HepG2 (cell line): ENCODE results near the gene ATP13A3. TPM values are rescaled to one million over a fixed set of nuclear protein-coding genes. Genes with fewer than 3 reads are reported as not detected.

Source experiments
- ATAC-seq: fragments of 200-7000 bp; cut with Tn5 transposase; 3 replicates; pipeline ENCODE4 v1.9.1; 2020; ENCODE audit warnings: mild to moderate bottlenecking, moderate library complexity
- BruUV-seq: library from RNA; stranded (reverse); fragments of 400-500 nt; replicated peaks from 2 replicates; lab custom pipeline; 2021; lab: Mats Ljungman, UMichigan
- CTCF ChIA-PET: fragments of 300-600 bp; formaldehyde crosslinking; extraction: SDS; loops from one replicate; lab custom pipeline; 2021; ENCODE audit warnings: low total read pairs, inconsistent platforms, low intra/inter-chr PET ratio; lab: Yijun Ruan, JAX
- POLR2A ChIA-PET: fragments of 350-600 bp; sonication (Branson Sonifier 250); formaldehyde crosslinking; loops from one replicate; lab custom pipeline; 2020; ENCODE audit warnings: antibody characterized with exemption, inconsistent platforms; lab: Yijun Ruan, JAX
- DNase-seq: peaks from one replicate; pipeline ENCODE4 v3.0.0-alpha.2; 2015; ENCODE audit warnings: low spot score
- FAIRE-seq: peaks from 3 replicates; lab custom pipeline; 2011; peaks lifted over from hg19 to GRCh38; lab: Jason Lieb, UNC
- H2AFZ ChIP-seq: one replicate; pipeline ENCODE4 v1.6.1; 2011; ENCODE audit warnings: low read length, inconsistent platforms
- H3K27ac ChIP-seq: fragments of 300-600 bp; 3 replicates; pipeline ENCODE4 v1.8.0; 2011; ENCODE audit warnings: mixed run types, mild to moderate bottlenecking, mixed read lengths, low read length, inconsistent platforms; ENCODE audit not compliant: insufficient read depth; ENCODE audit errors: extremely low read length
- H3K27me3 ChIP-seq, 2 experiments: fragments of 200-600 bp in 1 of 2; 2 replicates in 1 of 2; 3 replicates in 1 of 2; pipeline versions ENCODE4 v1.6.0 to v1.8.0; 2011; ENCODE audit warnings: low read length in 2 of 2, mild to moderate bottlenecking in 2 of 2, moderate library complexity in 2 of 2, inconsistent platforms in 1 of 2; ENCODE audit not compliant: insufficient read depth in 2 of 2, control insufficient read depth in 1 of 2
- H3K36me3 ChIP-seq, 2 experiments: fragments of 200-600 bp in 1 of 2; replicated peaks in 1 of 2; 2 replicates in 1 of 2; 3 replicates in 1 of 2; pipeline versions ENCODE4 v1.5.1 to v1.8.0; 2011; ENCODE audit warnings: low read length in 2 of 2, inconsistent platforms in 1 of 2; ENCODE audit not compliant: insufficient read depth in 2 of 2, control insufficient read depth in 1 of 2
- H3K4me1 ChIP-seq: 2 replicates; pipeline ENCODE4 v1.5.1; 2012; ENCODE audit warnings: low read length, inconsistent platforms; ENCODE audit not compliant: insufficient read depth
- H3K4me2 ChIP-seq: 2 replicates; pipeline ENCODE4 v1.6.0; 2011; ENCODE audit warnings: low read depth, low read length, inconsistent platforms
- H3K4me3 ChIP-seq, 3 experiments: fragments of 200-600 bp in 1 of 3; sonication (generic), shearing (Covaris generic) in 1 of 3; replicated peaks in 1 of 3; 2 replicates each; pipeline ENCODE4 v1.5.1; 2011 to 2016; ENCODE audit warnings: low read length in 3 of 3, inconsistent platforms in 2 of 3, low read depth in 2 of 3, mild to moderate bottlenecking in 2 of 3, control low read depth in 1 of 3, mixed read lengths in 1 of 3; ENCODE audit not compliant: insufficient read depth in 1 of 3
- H3K79me2 ChIP-seq: one replicate; pipeline ENCODE4 v1.6.1; 2011; ENCODE audit warnings: low read length, inconsistent platforms; ENCODE audit not compliant: insufficient read depth
- H3K9ac ChIP-seq: 2 replicates; pipeline ENCODE4 v1.6.0; 2011; ENCODE audit warnings: mild to moderate bottlenecking, low read depth, low read length, inconsistent platforms; ENCODE audit not compliant: insufficient read depth
- H3K9me3 ChIP-seq: 2 replicates; pipeline ENCODE4 v1.5.1; 2012; ENCODE audit warnings: mild to moderate bottlenecking, low read length
- H4K20me1 ChIP-seq: 2 replicates; pipeline ENCODE4 v1.6.0; 2011; ENCODE audit warnings: inconsistent platforms, mild to moderate bottlenecking, low read length, moderate library complexity; ENCODE audit not compliant: insufficient read depth
- FOXO4 ChIP-seq: sonication (generic); formaldehyde crosslinking; conservative IDR thresholded peaks from 2 replicates; pipeline ENCODE4 v1.8.1; 2023; ENCODE audit warnings: missing genetic modification reagents
- HOXA7 ChIP-seq: sonication (generic); formaldehyde crosslinking; IDR thresholded peaks from 2 replicates; pipeline ENCODE4 v1.8.1; 2022; ENCODE audit warnings: mild to moderate bottlenecking, missing genetic modification reagents, moderate library complexity
- SOX6 ChIP-seq, 2 experiments: fragments of 450-650 bp in 1 of 2; sonication (generic) in 1 of 2; formaldehyde crosslinking in 1 of 2; IDR thresholded peaks; 2 replicates each; pipeline versions ENCODE4 v1.4.0 to v1.6.1; 2017 to 2020; ENCODE audit warnings: antibody characterized with exemption in 1 of 2, mild to moderate bottlenecking in 1 of 2, missing genetic modification reagents in 1 of 2
- SP140L ChIP-seq: sonication (generic); formaldehyde crosslinking; IDR thresholded peaks from 2 replicates; pipeline ENCODE4 v1.4.0; 2020; ENCODE audit warnings: missing genetic modification reagents, borderline replicate concordance
- YY1 ChIP-seq: IDR thresholded peaks from 2 replicates; pipeline ENCODE4 v1.6.1; 2011; ENCODE audit warnings: low read length, low read depth, moderate library complexity, mild to moderate bottlenecking; ENCODE audit not compliant: insufficient read depth, insufficient replicate concordance
- ZNF263 ChIP-seq: sonication (generic); formaldehyde crosslinking; IDR thresholded peaks from 2 replicates; pipeline ENCODE4 v1.4.0; 2020; ENCODE audit warnings: missing genetic modification reagents
- ZNF644 ChIP-seq: IDR thresholded peaks from 2 replicates; pipeline ENCODE4 v1.6.1; 2016; ENCODE audit warnings: low read depth
- ZNF720 ChIP-seq: sonication (generic); formaldehyde crosslinking; IDR thresholded peaks from 2 replicates; pipeline ENCODE4 v1.4.0; 2020; ENCODE audit warnings: missing genetic modification reagents
- ZUFSP ChIP-seq: sonication (generic); formaldehyde crosslinking; IDR thresholded peaks from 2 replicates; pipeline ENCODE4 v1.9.0; 2021; ENCODE audit warnings: missing genetic modification reagents, mild to moderate bottlenecking, borderline replicate concordance
- WGBS: methylation state at CpG from one replicate; pipeline ENCODE4 v1.1.6; 2017; ENCODE audit warnings: low lambda C conversion rate; 5-methylcytosine and 5-hydroxymethylcytosine counted together
- in situ Hi-C: cut with HindIII; loops from 2 replicates; pipeline ENCODE4 v1.10.0; 2017; ENCODE audit warnings: low pct_unique_long_range_greater_than_20kb; ENCODE audit not compliant: extremely low pct_ligation_motif_present
- intact Hi-C: fragments of 100-400 bp; cut with micrococcal nuclease; formaldehyde crosslinking; loops from one replicate; pipeline ENCODE4 v1.10.0; 2022; ENCODE audit not compliant: unreplicated experiment
- polyA plus RNA-seq, 8 experiments: library from polyadenylated mRNA; depleted of rRNA in 3 of 8; stranded (reverse) in 7 of 8; unstranded in 1 of 8; fragments of >200 nt; fragmentation: Illumina TruSeq in 4 of 8; extraction: Trizol in 4 of 8; gene quantifications; 2 replicates each; pipeline versions ENCODE4 v1.2.1 to v1.2.3, GENCODE V29; 2011 to 2016; ENCODE audit warnings: low read depth in 4 of 8, missing spikeins in 1 of 8, mixed read lengths in 1 of 8; ENCODE audit not compliant: insufficient read depth in 1 of 8
- total RNA-seq, 5 experiments: library from RNA; depleted of rRNA; stranded (reverse); fragments of >200 nt; fragmentation: Illumina TruSeq; extraction: Trizol; gene quantifications; 2 replicates each; pipeline ENCODE4 v1.2.3, GENCODE V29; 2016; ENCODE audit warnings: low read depth in 1 of 5
- TF ChIP-seq, protein P1 (sequence below): sonication (generic); formaldehyde crosslinking; conservative IDR thresholded peaks from 2 replicates; pipeline ENCODE4 v1.4.0; 2020; ENCODE audit warnings: missing genetic modification reagents
- TF ChIP-seq, protein P2 (sequence below): sonication (generic); formaldehyde crosslinking; IDR thresholded peaks from 2 replicates; pipeline ENCODE4 v1.4.0; 2020; ENCODE audit warnings: mild to moderate bottlenecking, missing genetic modification reagents
- TF ChIP-seq, protein P3 (sequence below): sonication (generic); formaldehyde crosslinking; IDR thresholded peaks from 2 replicates; pipeline ENCODE4 v1.4.0; 2020; ENCODE audit warnings: missing genetic modification reagents, borderline replicate concordance

ATP13A3 gene
- total and polyA plus RNA-seq, 2 of the 13 experiments (the other 11 are each of a cell fraction or from before 2014, with no cell fraction given): 44.9 to 80.8 TPM

- Histone ChIP-seq H3K27me3 (no peaks in the 10 kb centered on the region), H3K27ac (no peak overlapping the region), H3K4me1 (peaks cover 68% of the 10 kb centered on the region), H2AFZ (no peak overlapping the region), H3K4me3 (no peak overlapping the region), H3K79me2 (peaks cover 98% of the 10 kb centered on the region), H3K9me3 (no peaks in the 10 kb centered on the region), H3K36me3 (peaks cover 3 to 26% of the 10 kb centered on the region in 2 experiments; a peak in 3 of 5 replicates), H3K4me2 (no peak overlapping the region), H3K9ac (no peak overlapping the region), H4K20me1 (peaks cover 57% of the 10 kb centered on the region)
- ChIA-PET CTCF (no interaction called here), POLR2A (no interaction called here)
- DNase-seq (no peak), FAIRE-seq (no peak), ATAC-seq (no peak)
- no TSS peak for BruUV-seq
- in situ Hi-C loops (loop anchor here (5.0 kb wide), 1 partner anchor 98 kb away; no protein-coding TSS in a partner anchor), intact Hi-C loops (no loop called here)
- whole genome bisulfite sequencing: 94% methylated on average over 7 of the region's 7 CpGs
- no peak for TF ChIP-seq FOXO4 (CRISPR knock-in tag)
- TF ChIP-seq ZNF720 (CRISPR knock-in tag): no peak
- no peak for TF ChIP-seq YY1
- TF ChIP-seq SP140L: no peak
- TF ChIP-seq HOXA7 (CRISPR knock-in tag): no peak
- TF ChIP-seq, protein P1, sequence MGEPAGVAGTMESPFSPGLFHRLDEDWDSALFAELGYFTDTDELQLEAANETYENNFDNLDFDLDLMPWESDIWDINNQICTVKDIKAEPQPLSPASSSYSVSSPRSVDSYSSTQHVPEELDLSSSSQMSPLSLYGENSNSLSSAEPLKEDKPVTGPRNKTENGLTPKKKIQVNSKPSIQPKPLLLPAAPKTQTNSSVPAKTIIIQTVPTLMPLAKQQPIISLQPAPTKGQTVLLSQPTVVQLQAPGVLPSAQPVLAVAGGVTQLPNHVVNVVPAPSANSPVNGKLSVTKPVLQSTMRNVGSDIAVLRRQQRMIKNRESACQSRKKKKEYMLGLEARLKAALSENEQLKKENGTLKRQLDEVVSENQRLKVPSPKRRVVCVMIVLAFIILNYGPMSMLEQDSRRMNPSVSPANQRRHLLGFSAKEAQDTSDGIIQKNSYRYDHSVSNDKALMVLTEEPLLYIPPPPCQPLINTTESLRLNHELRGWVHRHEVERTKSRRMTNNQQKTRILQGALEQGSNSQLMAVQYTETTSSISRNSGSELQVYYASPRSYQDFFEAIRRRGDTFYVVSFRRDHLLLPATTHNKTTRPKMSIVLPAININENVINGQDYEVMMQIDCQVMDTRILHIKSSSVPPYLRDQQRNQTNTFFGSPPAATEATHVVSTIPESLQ (CRISPR knock-in tag): no peak
- TF ChIP-seq, protein P2, sequence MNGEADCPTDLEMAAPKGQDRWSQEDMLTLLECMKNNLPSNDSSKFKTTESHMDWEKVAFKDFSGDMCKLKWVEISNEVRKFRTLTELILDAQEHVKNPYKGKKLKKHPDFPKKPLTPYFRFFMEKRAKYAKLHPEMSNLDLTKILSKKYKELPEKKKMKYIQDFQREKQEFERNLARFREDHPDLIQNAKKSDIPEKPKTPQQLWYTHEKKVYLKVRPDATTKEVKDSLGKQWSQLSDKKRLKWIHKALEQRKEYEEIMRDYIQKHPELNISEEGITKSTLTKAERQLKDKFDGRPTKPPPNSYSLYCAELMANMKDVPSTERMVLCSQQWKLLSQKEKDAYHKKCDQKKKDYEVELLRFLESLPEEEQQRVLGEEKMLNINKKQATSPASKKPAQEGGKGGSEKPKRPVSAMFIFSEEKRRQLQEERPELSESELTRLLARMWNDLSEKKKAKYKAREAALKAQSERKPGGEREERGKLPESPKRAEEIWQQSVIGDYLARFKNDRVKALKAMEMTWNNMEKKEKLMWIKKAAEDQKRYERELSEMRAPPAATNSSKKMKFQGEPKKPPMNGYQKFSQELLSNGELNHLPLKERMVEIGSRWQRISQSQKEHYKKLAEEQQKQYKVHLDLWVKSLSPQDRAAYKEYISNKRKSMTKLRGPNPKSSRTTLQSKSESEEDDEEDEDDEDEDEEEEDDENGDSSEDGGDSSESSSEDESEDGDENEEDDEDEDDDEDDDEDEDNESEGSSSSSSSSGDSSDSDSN (CRISPR knock-in tag): no peak
- TF ChIP-seq, protein P3, sequence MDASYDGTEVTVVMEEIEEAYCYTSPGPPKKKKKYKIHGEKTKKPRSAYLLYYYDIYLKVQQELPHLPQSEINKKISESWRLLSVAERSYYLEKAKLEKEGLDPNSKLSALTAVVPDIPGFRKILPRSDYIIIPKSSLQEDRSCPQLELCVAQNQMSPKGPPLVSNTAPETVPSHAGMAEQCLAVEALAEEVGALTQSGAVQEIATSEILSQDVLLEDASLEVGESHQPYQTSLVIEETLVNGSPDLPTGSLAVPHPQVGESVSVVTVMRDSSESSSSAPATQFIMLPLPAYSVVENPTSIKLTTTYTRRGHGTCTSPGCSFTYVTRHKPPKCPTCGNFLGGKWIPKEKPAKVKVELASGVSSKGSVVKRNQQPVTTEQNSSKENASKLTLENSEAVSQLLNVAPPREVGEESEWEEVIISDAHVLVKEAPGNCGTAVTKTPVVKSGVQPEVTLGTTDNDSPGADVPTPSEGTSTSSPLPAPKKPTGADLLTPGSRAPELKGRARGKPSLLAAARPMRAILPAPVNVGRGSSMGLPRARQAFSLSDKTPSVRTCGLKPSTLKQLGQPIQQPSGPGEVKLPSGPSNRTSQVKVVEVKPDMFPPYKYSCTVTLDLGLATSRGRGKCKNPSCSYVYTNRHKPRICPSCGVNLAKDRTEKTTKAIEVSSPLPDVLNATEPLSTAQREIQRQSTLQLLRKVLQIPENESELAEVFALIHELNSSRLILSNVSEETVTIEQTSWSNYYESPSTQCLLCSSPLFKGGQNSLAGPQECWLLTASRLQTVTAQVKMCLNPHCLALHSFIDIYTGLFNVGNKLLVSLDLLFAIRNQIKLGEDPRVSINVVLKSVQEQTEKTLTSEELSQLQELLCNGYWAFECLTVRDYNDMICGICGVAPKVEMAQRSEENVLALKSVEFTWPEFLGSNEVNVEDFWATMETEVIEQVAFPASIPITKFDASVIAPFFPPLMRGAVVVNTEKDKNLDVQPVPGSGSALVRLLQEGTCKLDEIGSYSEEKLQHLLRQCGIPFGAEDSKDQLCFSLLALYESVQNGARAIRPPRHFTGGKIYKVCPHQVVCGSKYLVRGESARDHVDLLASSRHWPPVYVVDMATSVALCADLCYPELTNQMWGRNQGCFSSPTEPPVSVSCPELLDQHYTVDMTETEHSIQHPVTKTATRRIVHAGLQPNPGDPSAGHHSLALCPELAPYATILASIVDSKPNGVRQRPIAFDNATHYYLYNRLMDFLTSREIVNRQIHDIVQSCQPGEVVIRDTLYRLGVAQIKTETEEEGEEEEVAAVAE (CRISPR knock-in tag): no peak
- TF ChIP-seq SOX6 (IDR thresholded peaks at IDR 0.05): no peak
- TF ChIP-seq SOX6 (CRISPR knock-in tag; IDR thresholded peaks at IDR 0.05): no peak
- TF ChIP-seq ZNF263 (CRISPR knock-in tag): no peak
- no peak for TF ChIP-seq ZNF644 (CRISPR knock-in tag)
- TF ChIP-seq ZUFSP: no peak
Observed at GRCh38 chr3:194474675-194475074, 12.1 kb downstream of the ATP13A3 start.
